Mesenteric fat pad (tissue), 1 donor: ENCODE results near the gene ZNF433. TPM values are rescaled to one million over a fixed set of nuclear protein-coding genes. Genes with fewer than 3 reads are reported as not detected.
A peak's percentile ranks its signal among the peaks of the same experiment; 100 is the strongest.
"Not testable (repeated sequence)": the region's sequence is repeated elsewhere in the genome, so short reads cannot be mapped to it uniquely, and the experiment has no call there.

ENCODE experiments used
- DNase-seq: peaks from one replicate; pipeline ENCODE4 v3.0.0-alpha.2; 2020; ENCODE audit warnings: low spot score
- total RNA-seq: library from RNA; stranded (reverse); fragmentation: NEBNext Ultra II Directional; extraction: Animal tissue kit (Norgen Biotek cat#: 25700); gene quantifications from one replicate; pipeline ENCODE4 v1.2.1, GENCODE V29; 2021
- donor health status: DM: yes; HTN: yes; CAD: no.

The ZNF433 gene
- total RNA-seq, 1 donor from 2014 or later, result 3.5 TPM

DNA sequence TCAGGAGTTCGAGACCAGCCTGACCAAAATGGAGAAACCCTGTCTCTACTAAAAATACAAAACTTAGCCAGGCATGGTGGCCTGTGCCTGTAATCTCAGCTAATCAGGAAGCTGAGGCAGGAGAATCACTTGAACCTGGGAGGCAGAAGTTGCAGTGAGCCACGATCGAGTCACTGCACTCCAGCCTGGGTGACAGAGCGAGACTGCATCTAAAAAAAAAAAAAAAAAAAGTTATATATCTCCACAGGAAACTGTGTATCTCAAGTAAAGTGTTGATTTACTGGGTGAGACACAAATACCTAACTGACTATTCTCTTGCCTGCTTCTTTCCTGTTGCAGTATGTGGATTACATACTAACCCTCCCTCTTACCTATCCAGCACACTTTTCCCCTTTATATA is 43.6 kb downstream of the ZNF433 start:
- not testable (repeated sequence) for DNase-seq

DNA sequence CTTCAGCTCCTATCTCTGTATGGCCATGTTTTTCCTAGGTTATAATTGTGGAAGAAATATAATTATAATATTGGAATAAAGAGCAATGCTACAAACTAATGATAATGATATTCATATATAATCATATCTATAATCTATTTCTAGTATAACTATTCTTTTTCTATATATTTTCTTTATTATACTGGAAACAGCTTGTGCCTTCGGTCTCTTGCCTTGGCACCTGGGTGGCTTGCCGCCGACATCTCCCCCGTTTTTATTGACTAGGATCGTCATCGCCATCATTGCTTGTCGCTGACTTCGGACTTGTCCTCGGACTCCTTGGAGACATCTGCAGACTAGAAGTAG is 46.4 kb downstream of the ZNF433 start:
- no peak for DNase-seq

DNA sequence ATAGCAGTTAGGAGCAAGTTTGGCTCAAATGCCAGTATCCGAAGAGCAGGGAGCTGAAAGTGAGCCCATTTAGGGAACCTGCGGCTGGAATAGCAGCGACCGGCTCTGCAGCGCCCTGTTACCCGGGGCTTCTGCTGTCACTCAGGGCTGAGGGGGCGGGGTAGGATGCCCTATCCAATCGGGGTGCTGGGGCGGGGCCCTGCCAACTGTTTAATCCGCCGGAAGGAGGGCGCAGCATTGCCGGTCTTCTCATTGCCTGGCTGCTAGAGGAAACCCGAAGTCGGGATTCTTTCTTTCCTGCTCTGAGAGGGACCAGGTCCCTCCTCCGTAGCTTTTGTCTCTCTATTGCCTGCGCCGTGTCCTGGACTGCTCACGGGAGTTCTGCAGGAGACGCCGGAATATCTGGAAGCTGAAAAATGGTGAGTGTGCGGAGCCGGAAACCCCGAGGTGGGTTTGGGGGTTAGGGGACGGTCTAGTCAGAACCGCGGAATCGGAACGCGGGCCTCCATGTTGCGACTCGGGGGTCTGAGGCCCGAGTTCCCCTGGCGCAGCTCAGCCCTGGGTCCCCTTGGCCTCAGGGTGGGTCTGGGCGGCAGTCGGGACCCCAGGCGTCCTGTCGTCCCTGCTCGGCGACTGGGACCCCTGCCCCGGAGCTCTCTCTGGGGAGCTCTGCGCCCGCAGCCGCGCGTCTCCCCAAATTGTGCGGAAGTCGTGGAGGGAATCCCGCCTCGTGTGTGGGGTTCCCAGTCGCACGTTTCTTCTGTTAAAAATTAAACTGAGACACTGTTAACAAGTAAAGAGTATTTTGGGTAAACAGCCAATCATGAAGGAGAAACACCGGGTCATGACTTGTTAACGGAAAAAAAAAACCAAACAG is 47.8 kb downstream of the ZNF433 start:
- DNase-seq, result peak; percentile 97

DNA sequence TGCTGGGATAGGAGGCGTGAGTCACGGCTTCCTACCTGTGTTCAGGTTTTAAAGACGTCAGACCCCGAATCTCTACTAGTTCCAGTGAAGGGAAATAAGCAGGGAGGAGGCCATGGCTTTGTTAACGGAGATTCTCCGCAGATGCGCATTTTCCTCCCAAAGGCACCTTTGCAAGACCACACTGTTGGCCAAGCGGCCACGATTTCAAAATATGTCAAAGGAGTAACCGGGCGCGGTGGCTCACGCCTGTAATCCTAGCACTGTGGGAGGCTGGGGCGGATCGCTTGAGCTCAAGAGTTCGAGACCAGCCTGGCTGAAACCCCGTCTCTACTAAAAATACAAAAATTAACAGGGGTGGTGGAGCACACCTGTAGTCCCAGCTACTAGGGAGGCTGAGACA is 48.7 kb downstream of the ZNF433 start:
- DNase-seq, result no peak

DNA sequence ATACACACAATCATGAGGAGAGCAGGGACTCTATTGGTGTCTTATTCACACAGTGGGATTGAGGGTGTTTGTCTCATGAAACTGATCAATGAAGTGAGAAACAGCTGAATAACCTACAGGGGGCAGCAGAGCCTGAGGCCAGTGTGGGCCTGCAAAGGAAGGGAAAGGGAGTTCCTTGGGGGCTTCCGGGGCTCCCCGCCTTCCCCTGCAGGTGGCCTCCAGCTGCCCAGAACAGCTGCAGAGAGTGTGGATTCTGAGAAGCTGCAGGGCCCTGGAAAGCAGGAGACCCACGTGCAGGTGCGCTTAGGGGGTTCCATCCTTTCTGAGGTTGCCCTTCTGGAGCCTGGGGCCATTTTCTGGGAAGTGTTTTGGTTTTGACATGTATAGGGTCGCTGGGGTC is 50.5 kb downstream of the ZNF433 start:
- no peak for DNase-seq

DNA sequence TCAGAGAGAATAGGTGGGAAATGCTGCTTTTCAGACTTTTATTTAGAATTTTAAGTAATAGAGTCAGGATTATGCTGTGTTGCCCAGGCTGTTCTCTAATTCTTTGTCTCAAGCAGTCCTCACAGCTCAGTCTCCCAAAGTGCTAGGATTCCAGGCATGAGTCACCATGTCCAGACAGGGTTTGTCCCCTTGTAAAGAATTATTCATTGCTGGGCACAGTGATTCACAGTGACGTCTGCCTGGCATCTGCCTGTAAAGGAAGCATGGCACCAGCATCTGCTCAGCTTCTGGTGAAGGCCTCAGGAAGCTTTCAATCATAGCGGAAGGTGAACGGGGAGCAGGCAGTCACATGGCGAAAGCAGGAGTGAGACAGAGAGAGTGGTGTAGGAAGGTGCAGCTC is 53.0 kb downstream of the ZNF433 start:
- no peak for DNase-seq

DNA sequence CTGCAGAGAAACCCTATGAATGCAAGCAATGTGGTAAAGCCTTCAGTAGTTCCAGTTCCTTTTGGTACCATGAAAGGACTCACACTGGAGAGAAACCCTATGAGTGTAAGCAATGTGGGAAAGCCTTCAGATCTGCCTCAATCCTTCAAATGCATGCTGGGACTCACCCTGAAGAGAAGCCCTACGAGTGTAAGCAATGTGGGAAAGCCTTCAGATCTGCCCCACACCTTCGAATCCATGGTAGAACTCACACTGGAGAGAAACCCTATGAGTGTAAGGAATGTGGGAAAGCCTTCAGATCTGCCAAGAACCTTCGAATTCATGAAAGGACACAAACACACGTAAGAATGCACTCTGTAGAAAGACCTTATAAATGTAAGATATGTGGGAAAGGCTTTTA is 56.0 kb downstream of the ZNF433 start:
- DNase-seq, result no peak

DNA sequence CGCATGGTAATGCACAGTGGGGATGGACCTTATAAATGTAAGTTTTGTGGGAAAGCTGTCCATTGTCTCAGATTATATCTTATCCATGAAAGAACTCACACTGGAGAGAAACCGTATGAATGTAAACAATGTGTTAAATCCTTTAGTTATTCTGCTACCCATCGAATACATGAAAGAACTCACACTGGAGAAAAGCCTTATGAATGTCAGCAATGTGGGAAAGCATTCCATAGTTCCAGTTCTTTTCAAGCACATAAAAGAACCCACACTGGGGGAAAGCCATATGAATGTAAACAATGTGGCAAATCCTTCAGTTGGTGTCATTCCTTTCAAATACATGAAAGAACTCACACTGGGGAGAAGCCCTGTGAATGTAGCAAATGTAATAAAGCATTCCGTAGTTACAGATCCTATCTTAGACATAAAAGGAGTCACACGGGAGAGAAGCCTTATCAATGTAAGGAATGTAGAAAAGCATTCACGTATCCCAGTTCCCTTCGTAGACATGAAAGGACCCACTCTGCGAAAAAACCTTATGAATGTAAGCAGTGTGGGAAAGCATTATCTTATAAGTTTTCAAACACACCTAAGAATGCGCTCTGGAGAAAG is 56.9 kb downstream of the ZNF433 start:
- no peak for DNase-seq

DNA sequence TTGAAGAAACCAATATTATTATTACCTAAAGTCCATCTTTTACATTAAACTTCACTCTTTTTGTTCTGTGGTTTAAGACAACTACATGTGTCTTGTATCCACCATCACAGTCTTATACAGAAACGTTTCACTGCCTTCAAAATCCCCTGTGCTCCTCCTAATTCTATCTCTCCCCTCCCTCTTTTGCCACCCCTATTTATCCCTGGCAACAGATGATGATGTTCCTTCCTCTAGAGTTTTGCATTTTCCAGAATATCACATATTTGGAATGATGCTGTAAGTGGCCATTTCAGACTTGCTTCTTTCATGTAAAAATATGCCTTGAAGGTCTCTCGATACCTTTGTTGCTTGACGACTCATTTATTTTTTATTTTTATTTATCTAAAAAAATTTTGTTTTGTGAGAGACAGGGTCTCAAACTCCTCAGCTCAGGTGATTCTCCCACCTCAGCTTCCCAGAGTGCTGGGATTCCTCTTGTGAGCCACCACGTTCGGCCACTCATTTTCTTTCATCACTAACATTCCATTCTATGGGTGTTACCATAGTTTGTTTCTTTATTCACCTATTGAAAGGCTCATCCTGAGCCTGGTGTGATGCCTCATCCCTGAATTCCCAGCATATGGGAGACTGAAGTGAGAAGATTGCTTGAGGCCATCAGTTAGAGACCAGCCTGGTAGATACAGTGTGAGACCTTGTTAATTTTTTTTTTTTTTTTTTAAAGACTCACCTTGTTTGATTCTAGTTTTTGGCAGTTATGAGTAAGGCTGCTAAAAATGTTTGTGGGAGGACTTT is 62.3 kb downstream of the ZNF433 start:
- DNase-seq, result no peak

DNA sequence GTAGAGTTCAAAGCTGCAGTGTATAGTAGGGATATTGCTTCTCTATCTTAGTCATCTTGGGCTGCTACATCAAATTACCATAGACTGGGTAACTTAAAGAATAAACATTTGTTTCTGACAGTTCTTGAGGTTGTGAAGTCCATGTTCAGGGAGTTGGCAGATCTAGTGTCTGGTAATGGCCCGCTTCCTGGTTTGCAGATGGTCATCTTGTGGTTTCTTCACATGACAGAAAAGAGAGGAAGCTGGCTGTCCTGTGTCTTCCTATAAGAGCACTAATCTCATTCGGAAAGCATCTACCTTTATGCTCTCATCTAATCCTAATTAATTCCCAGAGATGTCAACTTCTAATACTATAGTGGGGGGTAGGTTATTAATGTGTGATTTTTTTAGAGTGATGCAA is 64.4 kb downstream of the ZNF433 start:
- no peak for DNase-seq

DNA sequence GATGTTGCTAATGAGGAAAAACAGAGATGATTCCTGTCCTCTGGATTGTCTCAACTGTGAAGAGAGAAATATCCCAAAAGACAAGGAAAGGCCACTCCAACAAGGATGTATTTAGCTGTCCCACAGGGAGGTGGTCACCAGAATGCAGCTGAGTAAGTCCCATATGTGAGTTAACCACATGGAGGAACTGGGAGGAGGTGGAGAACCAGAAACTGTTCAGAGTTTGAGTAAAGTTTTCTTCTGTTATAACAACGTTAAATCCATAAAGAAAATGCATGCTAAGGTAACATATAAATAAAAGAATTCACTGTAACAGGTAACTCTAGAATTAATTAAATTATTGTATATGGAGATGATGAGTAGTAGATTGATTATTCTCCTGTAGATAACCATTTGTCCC is 65.3 kb downstream of the ZNF433 start:
- DNase-seq, result no peak

DNA sequence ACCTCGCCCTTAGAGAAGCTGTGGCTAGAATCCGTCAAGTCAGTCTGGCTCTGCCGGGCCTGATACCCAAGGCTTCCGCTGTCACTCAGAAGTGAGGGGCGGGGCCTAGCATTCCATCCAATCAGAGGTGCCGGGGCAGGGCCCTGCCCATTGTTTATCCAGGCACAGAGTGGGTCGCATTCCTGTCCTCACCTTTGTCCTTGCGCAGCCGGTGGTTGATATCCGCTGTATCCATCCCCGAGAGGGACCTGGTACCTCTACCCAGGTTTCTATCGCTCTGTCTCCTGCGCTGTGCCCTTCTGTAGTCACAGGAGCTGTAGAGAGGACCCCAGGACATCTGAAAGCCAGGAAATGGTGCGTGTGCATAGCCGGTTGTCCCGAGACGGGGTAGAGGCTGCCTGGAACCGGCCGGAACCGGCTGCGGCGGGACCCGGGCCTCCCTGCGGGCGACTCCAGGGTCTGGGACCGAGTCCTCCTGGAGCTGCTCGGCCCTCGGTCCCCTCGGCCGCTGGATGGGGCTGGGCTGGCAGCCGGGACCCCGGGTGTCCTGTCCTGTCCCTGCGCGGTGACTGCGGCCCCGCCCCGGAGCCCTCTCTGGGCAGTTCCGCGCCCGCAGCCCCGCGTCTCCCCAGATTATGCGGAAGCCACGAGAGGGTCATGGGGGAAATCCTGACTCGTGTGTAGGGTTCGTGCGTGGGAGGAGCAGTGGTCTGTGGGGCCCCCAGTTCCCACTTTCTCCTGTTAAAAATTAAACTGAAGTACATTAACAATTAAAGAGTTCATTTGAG is 70.4 kb downstream of the ZNF433 start, which contains the start of gene ZNF763:
TSS of gene ZNF763 (plus strand) at position 183 of the 788 bp plus-strand sequence. CDS start at position 352, 169 bp downstream.
- peak; percentile 95 for DNase-seq

Other genes with a start within 250 kb of the ZNF433 start
- gene ZNF491, start 237.2 kb downstream of the ZNF433 start, total RNA-seq, result 1.5 TPM
- gene ZNF440, start 221.4 kb downstream of the ZNF433 start, total RNA-seq, result 12.2 TPM
- gene ZNF439, start 187.0 kb downstream of the ZNF433 start, total RNA-seq, result 2.3 TPM
- gene ZNF69, start 147.9 kb downstream of the ZNF433 start, total RNA-seq, result 6.4 TPM
- 9.1 TPM for gene ZNF700, start 110.6 kb downstream of the ZNF433 start, total RNA-seq
- 0.87 TPM for gene ZNF763, start 70.6 kb downstream of the ZNF433 start, total RNA-seq
- gene ZNF878, start 17.3 kb upstream of the ZNF433 start, total RNA-seq, result not detected
- 3.0 TPM for gene ZNF844, start 29.1 kb upstream of the ZNF433 start, total RNA-seq
- gene ZNF20, start 104.7 kb upstream of the ZNF433 start, total RNA-seq, result 1.1 TPM
- gene ZNF625, start 121.1 kb upstream of the ZNF433 start, total RNA-seq, result 3.4 TPM
- gene ZNF136, start 127.4 kb upstream of the ZNF433 start, total RNA-seq, result 6.5 TPM